HG03439 (cell line): ENCODE data around the gene LGALS9B.
A peak's percentile ranks its signal among the peaks of the same experiment; 100 is the strongest.
"Not testable (repeated sequence)": the region's sequence is repeated elsewhere in the genome, so short reads cannot be mapped to it uniquely, and the experiment has no call there.

Experiments
- ATAC-seq: cut with Tn5 transposase; IDR thresholded peaks from one replicate; pipeline ENCODE4 v1.9.1; 2021; ENCODE audit warnings: mild to moderate bottlenecking, moderate library complexity; ENCODE audit not compliant: unreplicated experiment

Gene LGALS9B

DNA sequence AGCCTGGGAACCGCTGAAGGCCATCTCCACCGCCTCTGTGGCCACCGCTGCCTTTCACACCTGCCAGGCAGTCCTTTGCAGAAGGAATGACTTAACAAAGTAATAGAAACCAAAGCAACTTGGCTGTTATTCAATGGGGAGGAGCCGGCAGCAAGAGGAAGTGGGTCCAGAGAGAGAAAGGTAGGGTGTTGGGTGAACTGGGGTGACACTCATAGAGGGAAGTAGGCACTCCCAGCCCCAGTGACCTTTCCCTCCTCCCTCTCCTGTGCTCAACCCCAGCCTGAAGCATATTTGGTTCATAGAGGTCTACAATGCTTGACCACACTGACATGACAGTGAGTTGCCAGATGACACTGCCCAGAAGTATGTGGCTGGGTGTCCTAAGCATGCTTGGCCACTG lies at the start of gene LGALS9B:
TSS of gene LGALS9B (minus strand) at position 93 of the 400 bp plus-strand sequence. CDS start at position 24, 69 bp downstream.
- peak; percentile 59 for ATAC-seq

DNA sequence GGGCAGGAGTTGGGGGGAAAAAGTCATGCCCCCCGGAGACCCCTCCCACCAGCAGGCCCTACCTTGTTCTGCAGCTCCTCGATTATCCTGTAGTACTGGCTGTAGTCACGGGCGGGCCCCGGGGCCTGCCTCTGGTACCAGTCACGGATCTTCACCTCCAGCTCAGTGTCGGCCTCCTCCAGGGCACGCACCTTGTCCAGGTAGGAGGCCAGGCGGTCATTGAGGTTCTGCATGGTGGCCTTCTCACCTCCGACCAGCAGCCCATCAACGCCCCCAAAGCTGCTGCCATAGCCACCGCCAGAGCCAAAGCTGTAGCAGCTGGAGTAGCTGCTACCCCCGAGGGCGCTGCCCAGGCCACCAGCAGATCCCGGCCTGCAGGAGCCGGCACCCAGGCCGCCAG lies 49.6 kb upstream of the LGALS9B start:
- not testable (repeated sequence) for ATAC-seq

DNA sequence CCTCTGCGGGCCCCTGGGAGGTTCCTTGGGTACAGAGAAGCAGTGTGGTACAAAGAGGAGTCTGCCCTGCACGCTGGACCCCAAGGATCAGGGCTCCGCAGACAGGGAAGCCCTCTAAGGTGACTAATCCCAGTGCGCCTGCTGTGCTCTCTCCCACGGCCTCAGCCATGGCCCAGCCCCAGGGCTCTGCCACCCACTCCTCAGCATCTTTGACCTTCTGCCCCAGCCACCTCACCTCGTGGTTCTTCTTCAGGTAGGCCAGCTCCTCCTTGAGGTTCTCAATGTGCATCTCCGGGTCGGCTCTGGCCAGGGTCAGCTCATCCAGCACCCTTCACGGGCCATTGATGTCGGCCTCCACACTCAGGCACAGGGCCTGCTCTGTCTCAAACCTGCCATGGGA lies 47.8 kb upstream of the LGALS9B start:
- ATAC-seq: not testable (repeated sequence)

DNA sequence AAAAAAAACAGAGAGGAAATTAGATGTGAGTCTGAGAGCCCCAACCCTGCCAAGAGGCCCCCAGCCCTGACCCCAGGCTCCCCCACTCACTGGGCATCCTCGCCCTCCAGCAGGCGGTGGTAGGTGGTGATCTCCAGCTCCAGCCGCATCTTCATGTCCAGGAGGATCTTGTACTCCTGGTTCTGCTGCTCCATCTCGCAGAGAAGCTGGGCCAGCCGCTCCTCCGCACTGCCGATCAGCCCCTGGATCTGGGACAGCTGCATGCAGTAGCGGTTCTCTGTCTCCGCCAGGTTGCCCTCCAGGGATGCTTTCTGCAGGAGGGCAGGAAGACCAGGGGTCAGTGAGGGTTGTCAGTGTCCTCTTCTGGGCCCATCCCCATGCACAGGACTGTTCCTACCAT lies 46.2 kb upstream of the LGALS9B start:
- not testable (repeated sequence) for ATAC-seq

DNA sequence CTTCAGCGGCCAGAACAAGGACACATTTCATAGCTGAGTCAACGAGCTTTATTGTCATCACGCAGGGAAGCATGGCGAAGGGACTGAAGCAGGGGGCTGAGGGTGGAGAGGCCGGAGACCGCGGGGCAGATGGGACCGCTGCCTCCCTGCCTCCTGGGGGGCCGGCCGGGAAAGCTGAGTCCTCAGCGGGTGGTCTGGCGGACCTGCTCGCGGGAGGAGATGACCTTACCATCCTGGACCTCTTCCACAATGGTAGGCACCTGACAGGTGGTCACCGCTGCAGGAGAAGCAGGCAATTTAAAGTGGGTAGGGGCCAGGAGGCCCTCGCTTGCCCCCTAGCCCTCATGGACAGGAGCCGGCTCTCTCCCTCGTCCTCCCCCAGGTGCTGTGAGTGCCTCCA lies 45.0 kb upstream of the LGALS9B start:
- ATAC-seq: not testable (repeated sequence)

DNA sequence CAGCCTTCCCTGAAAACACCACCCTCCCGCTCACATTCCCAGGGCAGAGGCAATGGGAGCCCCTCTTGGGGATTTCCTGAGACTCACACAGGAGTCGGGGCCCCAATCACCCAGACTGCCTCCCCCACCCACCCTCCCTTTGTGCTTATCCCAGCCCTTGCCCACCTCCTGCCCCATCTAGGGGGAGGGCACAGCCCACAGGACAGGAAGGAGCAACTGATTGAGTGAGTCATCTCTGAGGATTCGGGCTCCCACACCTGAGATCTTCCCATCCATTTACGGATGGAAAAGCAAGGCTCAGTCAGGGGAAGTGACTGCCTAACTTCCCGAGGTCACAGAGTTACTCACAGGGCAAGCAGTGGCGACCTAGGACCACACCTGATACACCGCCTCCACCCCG lies 44.4 kb upstream of the LGALS9B start:
- ATAC-seq: not testable (repeated sequence)

DNA sequence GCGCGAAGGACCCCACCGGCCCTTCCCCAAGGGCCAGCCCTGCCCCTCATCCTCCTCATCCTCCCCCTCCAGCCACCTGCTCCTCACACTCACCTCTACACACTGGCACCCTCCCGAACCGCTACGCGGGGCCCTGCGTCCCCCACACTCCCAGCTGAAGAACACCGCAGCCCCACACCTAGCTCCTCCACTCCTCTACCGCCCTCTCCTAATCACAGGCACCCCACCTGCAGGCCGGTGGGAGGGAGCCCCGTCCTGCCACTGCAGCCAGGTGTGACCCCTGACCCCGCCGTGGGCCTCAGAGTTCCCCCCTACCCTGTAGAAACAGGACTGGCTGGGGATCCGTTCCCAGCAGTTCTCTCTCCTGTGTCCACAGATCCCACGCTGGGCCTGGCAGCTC lies 38.0 kb upstream of the LGALS9B start:
- ATAC-seq: not testable (repeated sequence)

DNA sequence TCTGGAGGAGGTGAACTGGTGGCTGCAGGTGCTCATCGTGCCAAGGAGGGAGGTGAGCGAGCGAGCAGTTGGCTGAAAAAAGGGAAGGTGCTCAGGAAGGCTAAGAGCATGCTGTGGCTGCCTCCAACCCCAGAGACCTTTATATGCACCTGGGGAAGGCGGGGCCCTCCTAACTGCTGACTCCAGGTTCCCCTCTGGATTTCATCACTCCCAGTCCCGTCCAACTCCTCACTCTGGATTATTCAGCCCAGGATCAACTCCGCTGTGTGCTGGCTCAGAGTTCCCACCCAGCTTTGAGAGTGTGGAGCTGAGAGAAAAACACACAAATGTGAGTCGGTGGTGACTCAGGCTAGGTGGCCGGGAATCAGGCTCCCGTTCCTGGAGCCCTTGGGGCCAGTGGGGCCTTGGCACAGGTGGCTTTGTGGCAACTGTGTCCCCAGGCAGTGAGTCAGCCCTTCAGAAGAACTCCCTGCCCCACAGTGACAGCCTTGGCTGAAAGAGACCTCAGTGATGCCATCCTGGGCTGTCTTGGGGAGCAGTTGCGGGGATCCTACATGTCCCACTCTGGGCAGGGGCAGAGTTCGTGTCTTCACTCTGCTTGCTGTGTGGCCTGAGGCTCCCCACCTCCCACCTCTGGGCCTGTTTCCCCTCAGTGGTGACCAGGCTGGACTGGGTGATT lies 37.2 kb upstream of the LGALS9B start:
- ATAC-seq: not testable (repeated sequence)

DNA sequence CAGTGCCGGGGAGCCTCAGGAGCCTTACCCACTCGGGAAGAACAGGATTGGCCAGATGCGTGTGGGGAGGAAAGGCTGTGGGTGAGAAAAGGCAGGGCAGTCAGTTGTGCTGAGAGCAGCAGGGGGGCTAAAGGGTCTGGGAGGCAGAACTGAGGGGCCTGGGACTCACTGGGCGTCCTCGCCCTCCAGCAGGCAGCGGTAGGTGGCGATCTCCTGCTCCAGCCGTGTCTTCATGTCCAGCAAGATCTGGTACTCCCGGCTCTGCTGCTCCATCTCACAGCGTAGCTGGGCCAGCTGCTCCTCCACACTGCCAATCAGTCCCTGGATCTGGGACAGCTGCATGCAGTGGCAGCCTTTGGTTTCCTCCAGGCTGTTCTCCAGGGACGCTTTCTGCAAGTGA lies 34.6 kb upstream of the LGALS9B start:
- ATAC-seq: not testable (repeated sequence)

DNA sequence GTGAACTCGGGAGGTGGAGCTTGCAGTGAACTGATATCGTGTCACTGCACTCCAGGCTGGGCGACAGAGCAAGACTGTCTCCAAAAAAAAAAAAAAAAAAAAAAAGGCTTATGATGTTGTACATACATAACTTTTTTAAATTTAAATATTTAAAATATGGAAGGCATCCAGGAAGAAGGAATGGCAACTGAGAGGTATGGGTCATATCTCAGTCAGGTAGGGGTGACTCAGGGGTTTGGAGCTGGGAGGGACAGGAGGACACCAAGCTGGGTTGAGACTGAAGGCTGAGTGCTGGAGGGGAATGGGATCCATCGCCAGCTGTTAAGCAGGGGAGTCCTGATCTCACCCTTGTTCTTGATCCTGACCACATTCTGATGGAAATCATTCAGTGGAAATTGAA lies 33.0 kb upstream of the LGALS9B start:
- not testable (repeated sequence) for ATAC-seq

DNA sequence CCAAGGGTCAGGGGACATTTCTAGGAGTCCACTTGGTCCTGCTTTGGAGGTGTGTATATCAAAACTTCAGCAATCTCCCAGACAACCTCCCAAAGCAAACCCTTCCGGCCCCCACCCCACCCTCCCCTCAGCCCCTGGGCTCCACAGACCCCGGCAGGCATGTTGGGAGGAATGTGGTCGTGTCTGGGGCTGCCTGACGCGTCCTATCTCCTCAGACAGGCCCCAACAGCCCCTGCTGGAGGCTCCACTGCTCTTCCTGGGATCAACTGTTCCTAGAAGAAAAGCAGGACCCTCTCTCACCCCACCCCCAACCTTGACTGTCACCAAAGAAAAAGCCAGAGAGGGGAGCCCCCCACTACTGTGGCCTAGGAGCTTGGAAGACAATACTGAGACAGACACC lies 28.1 kb upstream of the LGALS9B start:
- not testable (repeated sequence) for ATAC-seq

DNA sequence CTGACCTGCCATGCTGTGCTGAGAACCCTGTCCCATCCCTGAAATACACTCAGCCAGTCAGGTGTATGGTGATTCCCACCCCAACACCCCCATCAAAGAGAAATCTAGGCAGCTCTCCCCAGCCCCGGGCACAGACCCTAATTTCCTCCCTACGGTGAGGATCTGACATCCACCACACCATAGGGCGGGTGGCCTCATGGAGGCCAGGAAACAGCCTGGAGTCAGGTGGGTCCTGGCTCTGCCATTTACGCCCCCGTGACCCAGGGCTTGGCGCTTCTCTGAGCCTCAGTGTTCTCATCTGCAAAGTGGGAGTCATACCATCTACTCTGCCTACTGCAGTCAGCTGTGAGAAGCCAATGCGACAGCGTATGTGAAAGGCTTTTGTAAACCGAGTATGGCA lies 27.4 kb upstream of the LGALS9B start:
- ATAC-seq: not testable (repeated sequence)

DNA sequence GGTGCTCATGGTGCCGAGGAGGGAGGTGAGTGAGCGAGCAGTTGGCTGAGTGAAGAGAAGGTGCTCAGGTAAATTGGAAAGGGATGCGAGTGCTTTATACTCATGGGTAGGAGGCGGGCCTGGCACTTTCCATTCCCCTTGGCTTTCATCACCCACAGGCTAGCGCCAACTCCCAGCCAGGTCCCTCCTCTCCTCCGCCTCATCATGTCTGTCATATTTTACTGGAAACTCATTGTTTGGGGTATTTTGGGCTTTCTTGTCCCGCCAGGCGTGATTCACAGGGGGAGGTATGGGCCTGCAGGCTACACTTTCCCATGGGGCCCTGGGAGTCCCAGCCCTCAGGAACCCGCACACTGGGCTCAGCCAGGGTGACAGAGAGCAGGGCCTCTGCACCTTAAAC lies 26.8 kb upstream of the LGALS9B start:
- not testable (repeated sequence) for ATAC-seq

DNA sequence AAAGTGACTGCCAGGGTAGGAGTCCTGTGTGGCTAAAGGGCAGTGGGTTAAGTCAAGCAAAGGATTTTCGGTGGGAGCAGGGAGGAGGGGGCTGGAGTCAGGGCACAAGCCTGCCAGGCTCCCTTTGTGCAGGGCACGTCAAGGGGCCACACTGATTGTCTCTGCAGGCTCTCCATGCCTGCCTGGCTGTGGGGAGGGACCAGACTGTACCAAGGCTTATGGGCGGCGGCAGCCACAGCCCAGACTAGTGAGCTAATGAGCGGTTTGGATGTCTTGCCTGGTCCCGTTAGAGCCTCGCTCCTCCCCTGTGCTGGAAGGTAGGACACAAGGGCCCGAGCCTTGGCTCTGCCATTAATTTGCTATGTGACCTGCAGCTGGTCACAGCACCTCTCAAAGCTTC lies 25.6 kb upstream of the LGALS9B start:
- not testable (repeated sequence) for ATAC-seq

DNA sequence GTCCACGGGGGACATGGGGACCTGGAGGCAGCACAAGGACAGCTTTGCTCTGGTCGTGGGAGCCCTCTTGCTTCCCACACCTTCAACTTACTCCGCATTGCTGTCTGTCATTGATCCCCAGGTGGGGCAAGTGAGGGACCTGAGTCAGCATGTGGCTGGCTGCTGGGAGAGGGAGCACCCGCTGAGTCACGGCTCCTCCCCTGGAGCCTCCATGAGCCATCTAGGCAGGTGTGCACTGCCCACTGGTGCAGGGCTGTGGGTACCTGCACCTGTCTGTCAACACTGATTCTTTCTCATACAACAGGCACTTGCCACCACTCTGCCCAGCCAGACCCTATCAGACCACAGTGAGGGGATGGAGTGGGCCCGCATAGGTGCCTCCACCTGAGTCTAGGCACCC lies 24.8 kb upstream of the LGALS9B start:
- not testable (repeated sequence) for ATAC-seq

DNA sequence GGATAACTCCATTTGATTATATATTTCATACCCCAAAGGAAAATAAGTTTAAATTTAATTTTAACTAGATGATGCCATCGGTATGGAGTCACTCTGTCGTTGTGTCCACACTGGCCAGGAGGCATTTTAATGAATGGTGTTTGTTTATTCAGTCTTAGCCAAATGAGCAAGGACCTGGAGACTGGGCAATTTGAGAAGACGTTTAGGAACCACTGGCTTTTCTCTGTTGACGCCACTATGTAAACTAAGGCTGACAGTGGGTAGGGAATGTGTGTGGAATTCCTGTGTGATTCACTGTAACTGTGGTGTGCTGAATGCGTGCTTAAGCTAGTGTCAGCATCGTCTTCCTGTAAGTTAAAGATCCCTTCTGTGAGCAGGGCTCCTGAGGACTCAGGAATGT lies 17.6 kb upstream of the LGALS9B start:
- not testable (repeated sequence) for ATAC-seq

DNA sequence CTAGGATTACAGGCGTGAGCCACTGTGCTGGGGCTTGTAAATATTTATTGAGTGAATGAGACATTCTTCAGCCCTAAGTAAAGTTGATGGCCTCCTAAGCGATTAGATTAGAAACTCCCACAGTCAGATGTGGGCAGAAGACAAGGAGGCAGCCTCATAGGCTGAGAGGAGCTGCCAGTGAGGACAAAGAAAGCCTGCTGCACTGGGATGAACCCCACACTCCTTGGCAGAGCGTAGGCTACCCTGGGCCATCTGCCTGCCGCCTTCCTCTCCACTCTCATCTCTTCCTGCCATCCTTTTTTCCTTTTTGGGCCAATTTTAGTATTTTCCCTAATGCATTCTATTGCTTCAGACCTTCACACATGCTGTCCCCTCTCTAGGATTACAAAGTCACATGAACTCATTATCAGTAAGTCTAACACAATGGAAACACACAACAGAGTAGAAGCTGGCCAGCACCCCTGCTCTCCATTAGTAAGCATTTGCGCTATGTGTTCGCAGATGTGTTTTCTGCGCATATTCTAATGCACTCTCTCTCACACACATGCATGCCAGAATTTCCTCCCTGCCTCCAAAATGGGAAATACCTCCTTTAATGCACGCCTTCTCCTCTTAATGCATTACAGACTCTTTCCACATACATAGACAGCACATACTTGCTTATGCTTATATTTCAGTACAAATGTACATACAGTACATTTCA lies 12.7 kb upstream of the LGALS9B start:
- ATAC-seq: not testable (repeated sequence)

DNA sequence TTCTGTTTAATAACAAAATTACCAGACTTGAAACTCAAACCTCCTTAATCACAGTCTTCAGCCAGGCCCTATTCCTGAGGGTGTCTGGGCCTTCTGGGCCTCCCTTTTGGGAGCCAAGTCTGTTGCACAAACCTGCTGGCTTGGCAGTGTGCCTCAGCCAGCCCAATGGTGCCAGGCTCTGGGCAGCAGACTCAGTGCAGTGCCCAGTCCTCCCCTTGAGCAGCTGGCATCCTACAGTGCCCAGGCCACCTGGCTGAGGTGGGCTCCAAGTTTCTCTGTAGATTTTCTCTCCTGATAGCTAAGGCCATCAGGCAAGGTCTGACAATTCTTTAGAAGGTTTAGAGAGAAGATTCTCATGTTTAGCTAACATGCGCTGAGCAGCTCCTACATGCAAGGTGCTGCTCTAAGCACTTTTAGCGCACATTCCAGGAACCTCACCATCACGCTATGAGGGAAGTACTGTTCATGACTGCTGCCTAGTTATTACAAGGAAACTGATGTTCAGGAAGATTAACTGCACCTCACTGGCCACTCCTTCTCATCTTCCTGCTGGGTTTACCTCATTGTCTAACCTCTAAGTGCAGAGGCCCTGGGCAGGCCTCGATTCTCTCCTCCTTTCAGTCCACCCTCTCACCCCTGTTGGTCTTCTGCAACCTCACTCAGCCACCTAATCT lies 10.2 kb upstream of the LGALS9B start:
- ATAC-seq: not testable (repeated sequence)

DNA sequence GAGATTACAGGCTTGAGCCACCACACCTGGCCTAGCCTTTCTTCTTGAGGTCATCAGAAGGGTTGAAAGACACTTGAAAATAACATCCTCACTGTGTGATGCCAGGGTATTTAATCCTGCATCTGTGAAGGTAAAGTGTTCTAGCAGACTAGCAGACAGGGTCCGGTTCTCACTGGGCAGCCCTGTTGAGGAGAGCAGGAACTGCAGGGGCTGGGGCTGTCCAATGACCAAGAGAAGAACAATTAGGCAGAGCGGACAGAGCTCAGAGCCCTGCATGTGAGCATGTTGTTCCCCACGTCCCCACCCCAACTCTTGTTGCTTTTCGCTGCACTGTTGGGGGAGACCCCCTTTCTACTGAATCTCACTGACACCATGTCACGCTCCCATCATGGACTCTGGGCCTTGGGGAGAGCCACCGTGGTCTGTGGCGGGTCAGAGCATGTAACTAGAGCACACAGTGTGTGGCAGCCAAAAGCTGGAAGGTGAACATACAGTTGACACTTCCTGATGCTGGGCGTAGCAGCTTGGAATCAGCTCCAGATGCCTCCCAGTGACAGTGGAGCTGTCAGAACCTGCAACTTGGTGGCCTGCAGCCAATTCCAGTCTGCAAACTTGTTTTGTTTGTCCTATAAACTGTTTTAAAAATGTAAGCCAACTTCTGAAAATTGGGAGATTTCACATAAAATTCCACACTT lies 7.9 kb upstream of the LGALS9B start:
- ATAC-seq: not testable (repeated sequence)

DNA sequence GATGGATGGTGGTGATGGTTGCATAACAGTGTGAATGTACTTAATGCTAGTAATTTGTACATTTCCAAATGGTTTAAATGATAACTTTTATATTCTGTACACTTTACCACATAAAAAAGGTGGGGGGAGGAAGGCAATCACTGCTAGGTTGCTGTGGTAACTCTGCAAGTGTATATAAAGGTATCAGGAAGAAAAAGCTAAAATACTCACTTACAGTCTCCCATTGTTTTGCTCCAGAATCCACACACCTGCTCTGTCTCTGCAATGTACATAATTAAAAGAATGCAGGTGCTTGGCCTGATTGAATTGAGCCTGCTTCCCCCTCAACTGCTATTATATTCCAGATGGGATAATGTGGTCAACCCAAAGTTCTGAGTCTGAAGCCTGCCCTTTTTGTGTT lies 6.7 kb upstream of the LGALS9B start:
- ATAC-seq: not testable (repeated sequence)

DNA sequence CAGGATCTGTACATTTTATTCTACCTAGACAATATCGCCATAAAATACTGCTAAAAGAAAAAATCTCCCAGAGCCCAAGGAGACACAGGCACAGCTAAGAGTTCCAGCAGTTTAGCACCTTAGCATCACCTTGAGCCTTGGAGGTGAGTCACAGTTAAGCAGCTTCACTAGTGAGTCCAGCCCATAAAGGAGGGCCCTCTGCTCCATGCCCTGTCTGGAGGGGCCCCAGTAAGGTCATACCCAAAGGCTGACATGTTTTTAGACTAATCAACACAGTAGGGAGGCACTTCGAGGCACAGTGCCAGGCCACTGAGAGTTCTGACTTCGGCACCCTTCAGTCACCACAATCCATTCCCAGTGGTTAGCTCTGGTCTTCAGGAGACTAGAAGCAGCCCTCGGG lies 2.6 kb upstream of the LGALS9B start:
- not testable (repeated sequence) for ATAC-seq
